Neural progenitor cell (in vitro differentiated cells): ENCODE data around the gene GULP1.

Experiments
- EZH2phosphoT487 ChIP-seq: fragments of 200-600 bp; sonication (generic); IDR thresholded peaks from 2 replicates; pipeline ENCODE4 v1.6.1; 2017; ENCODE audit warnings: antibody characterized with exemption
- TF ChIP-seq, protein P1 (sequence below): fragments of 200-600 bp; sonication (generic); IDR thresholded peaks from 2 replicates; pipeline ENCODE4 v1.5.1; 2017; ENCODE audit warnings: antibody characterized with exemption, mild to moderate bottlenecking

DNA sequence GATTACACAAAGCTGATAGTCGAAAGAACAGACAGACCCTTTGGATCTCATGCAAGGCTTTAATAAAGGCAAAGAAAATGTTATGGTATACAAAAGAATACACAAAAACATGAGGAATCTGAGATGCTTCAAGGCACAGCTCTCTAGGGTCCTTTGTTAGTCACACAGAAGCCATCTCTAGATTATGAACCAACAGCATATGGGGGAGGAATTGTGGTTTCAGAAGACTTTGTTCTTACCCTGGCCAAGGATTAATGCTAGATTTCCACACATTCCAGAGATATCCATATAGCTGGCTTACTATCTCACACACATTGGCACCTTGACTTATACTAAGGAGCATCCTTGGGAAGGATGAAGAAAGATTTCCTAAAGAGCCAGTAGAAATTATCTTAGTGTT is 206.1 kb downstream of the GULP1 start:
- TF ChIP-seq, protein P1, sequence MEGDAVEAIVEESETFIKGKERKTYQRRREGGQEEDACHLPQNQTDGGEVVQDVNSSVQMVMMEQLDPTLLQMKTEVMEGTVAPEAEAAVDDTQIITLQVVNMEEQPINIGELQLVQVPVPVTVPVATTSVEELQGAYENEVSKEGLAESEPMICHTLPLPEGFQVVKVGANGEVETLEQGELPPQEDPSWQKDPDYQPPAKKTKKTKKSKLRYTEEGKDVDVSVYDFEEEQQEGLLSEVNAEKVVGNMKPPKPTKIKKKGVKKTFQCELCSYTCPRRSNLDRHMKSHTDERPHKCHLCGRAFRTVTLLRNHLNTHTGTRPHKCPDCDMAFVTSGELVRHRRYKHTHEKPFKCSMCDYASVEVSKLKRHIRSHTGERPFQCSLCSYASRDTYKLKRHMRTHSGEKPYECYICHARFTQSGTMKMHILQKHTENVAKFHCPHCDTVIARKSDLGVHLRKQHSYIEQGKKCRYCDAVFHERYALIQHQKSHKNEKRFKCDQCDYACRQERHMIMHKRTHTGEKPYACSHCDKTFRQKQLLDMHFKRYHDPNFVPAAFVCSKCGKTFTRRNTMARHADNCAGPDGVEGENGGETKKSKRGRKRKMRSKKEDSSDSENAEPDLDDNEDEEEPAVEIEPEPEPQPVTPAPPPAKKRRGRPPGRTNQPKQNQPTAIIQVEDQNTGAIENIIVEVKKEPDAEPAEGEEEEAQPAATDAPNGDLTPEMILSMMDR: no peak
- no peak for TF ChIP-seq EZH2phosphoT487
